GM21786 (cell line): ENCODE results near the gene ZNF385C.
A peak's percentile ranks its signal among the peaks of the same experiment; 100 is the strongest.
"Not testable (repeated sequence)": the region's sequence is repeated elsewhere in the genome, so short reads cannot be mapped to it uniquely, and the experiment has no call there.

Experiments used
- ATAC-seq: cut with Tn5 transposase; IDR thresholded peaks from one replicate; pipeline ENCODE4 v1.9.1; 2021; ENCODE audit not compliant: unreplicated experiment

ZNF385C gene

GRCh38 chr17:42023524-42024349, 74.5 kb downstream of the ZNF385C start:
- ATAC-seq: no peak

- ATAC-seq: not testable (repeated sequence)
Observed at GRCh38 chr17:42020845-42021244, 77.4 kb downstream of the ZNF385C start.

GRCh38 chr17:42019509-42020404, 78.5 kb downstream of the ZNF385C start, which contains the start of gene NKIRAS2:
Gene NKIRAS2, plus strand, starts transcription at chr17:42020090. Its CDS starts 1,488 bp downstream, at chr17:42021578.
- ATAC-seq: peak; percentile 51

- ATAC-seq: no peak
Observed at GRCh38 chr17:42018988-42019387, 79.3 kb downstream of the ZNF385C start.

- no peak for ATAC-seq
Observed at GRCh38 chr17:42018339-42018738, 79.9 kb downstream of the ZNF385C start.

- ATAC-seq: no peak
Observed at GRCh38 chr17:42017866-42018200, 80.4 kb downstream of the ZNF385C start.

GRCh38 chr17:42016941-42017865, 81.1 kb downstream of the ZNF385C start, which contains the start of gene DNAJC7:
Gene DNAJC7, minus strand, starts transcription at chr17:42017439. Its CDS starts 23 bp downstream, at chr17:42017416.
- peak; percentile 82 for ATAC-seq

- ATAC-seq: no peak
Observed at GRCh38 chr17:42016411-42016831, 81.9 kb downstream of the ZNF385C start.

- not testable (repeated sequence) for ATAC-seq
Observed at GRCh38 chr17:42013740-42014139, 84.5 kb downstream of the ZNF385C start.

GRCh38 chr17:42012363-42012762, 85.9 kb downstream of the ZNF385C start:
- not testable (repeated sequence) for ATAC-seq

GRCh38 chr17:42010898-42011516, 87.3 kb downstream of the ZNF385C start:
- ATAC-seq: no peak

GRCh38 chr17:42010266-42010680, 88.0 kb downstream of the ZNF385C start:
- not testable (repeated sequence) for ATAC-seq

- ATAC-seq: no peak
Observed at GRCh38 chr17:42009170-42009569, 89.1 kb downstream of the ZNF385C start.

GRCh38 chr17:42005166-42005565, 93.1 kb downstream of the ZNF385C start:
- no peak for ATAC-seq

GRCh38 chr17:42002792-42003301, 95.4 kb downstream of the ZNF385C start:
- no peak for ATAC-seq

- no peak for ATAC-seq
Observed at GRCh38 chr17:42002175-42002791, 96.0 kb downstream of the ZNF385C start.

- no peak for ATAC-seq
Observed at GRCh38 chr17:42001729-42002128, 96.5 kb downstream of the ZNF385C start.

GRCh38 chr17:42000413-42001133, 97.7 kb downstream of the ZNF385C start:
- ATAC-seq: no peak

GRCh38 chr17:41998497-41998896, 99.8 kb downstream of the ZNF385C start:
- no peak for ATAC-seq
